ENCODE results near the gene TNFSF4.
"Not testable (repeated sequence)": the region's sequence is repeated elsewhere in the genome, so short reads cannot be mapped to it uniquely, and the experiment has no call there.

The TNFSF4 gene

GRCh38 chr1:173243300-173243699, 36.2 kb upstream of the TNFSF4 start:
- no peak for TF ChIP-seq CTCF (IDR thresholded peaks at IDR 0.05; ENCODE audit: insufficient read depth, low read depth, low read length, missing control alignments)
- no peak for DNase-seq (ENCODE audit: low read depth)
- H3K4me3 ChIP-seq (ENCODE audit: low read depth, low read length) = no peak overlapping the region

GRCh38 chr1:173241528-173242347, 34.6 kb upstream of the TNFSF4 start:
- no peak overlapping the region for H3K4me3 ChIP-seq (ENCODE audit: low read depth, low read length)
- TF ChIP-seq CTCF (IDR thresholded peaks at IDR 0.05; ENCODE audit: insufficient read depth, low read depth, low read length, missing control alignments) = no peak
- peak; percentile 59 for DNase-seq (ENCODE audit: low read depth)

- H3K4me3 ChIP-seq (ENCODE audit: low read depth, low read length) = no peak overlapping the region
Observed at GRCh38 chr1:173240609-173241008, 33.5 kb upstream of the TNFSF4 start.

GRCh38 chr1:173239058-173239457, 31.9 kb upstream of the TNFSF4 start:
- H3K4me3 ChIP-seq (ENCODE audit: low read depth, low read length) = no peak overlapping the region

More at GRCh38 chr1:173240609-173241008, 33.5 kb upstream of the TNFSF4 start:
- TF ChIP-seq CTCF (IDR thresholded peaks at IDR 0.05; ENCODE audit: insufficient read depth, low read depth, low read length, missing control alignments) = no peak
- no peak for DNase-seq (ENCODE audit: low read depth)

GRCh38 chr1:173234899-173235298, 27.8 kb upstream of the TNFSF4 start:
- no peak for DNase-seq (ENCODE audit: low read depth)
- TF ChIP-seq CTCF (IDR thresholded peaks at IDR 0.05; ENCODE audit: insufficient read depth, low read depth, low read length, missing control alignments) = no peak
- H3K4me3 ChIP-seq (ENCODE audit: low read depth, low read length) = no peak overlapping the region

More at GRCh38 chr1:173239058-173239457, 31.9 kb upstream of the TNFSF4 start:
- no peak for DNase-seq (ENCODE audit: low read depth)
- no peak for TF ChIP-seq CTCF (IDR thresholded peaks at IDR 0.05; ENCODE audit: insufficient read depth, low read depth, low read length, missing control alignments)

- DNase-seq (ENCODE audit: low read depth); H3K4me3 ChIP-seq (ENCODE audit: low read depth, low read length): not testable (repeated sequence)
Observed at GRCh38 chr1:173234434-173234833, 27.3 kb upstream of the TNFSF4 start.

GRCh38 chr1:173229031-173229430, 21.9 kb upstream of the TNFSF4 start:
- not testable (repeated sequence) for DNase-seq (ENCODE audit: low read depth); H3K4me3 ChIP-seq (ENCODE audit: low read depth, low read length)

GRCh38 chr1:173224949-173225348, 17.8 kb upstream of the TNFSF4 start:
- H3K4me3 ChIP-seq (ENCODE audit: low read depth, low read length) = no peak overlapping the region
- no peak for TF ChIP-seq CTCF (IDR thresholded peaks at IDR 0.05; ENCODE audit: insufficient read depth, low read depth, low read length, missing control alignments)
- no peak for DNase-seq (ENCODE audit: low read depth)

Data from GM12865 (cell line).